ENCODE results near the gene GNAL.
"Not testable (repeated sequence)": the region's sequence is repeated elsewhere in the genome, so short reads cannot be mapped to it uniquely, and the experiment has no call there.

Gene GNAL

GRCh38 chr18:11688972-11689668 lies at the start of gene GNAL:
GNAL (plus strand) TSS chr18:11689264; CDS start chr18:11689564, 300 bp downstream.
- peak; percentile 15 to 40 (median 17) for DNase-seq (ENCODE audit: low read depth in 2 of 3, low spot score in 2 of 3)

- DNase-seq (ENCODE audit: low read depth in 2 of 3, low spot score in 2 of 3), result not testable (repeated sequence)
Measured at GRCh38 chr18:11647310-11647709, 41.8 kb upstream of the GNAL start.

GRCh38 chr18:11647804-11648203 lies 41.3 kb upstream of the GNAL start:
- DNase-seq (ENCODE audit: low read depth in 2 of 3, low spot score in 2 of 3), result not testable (repeated sequence)

- DNase-seq (ENCODE audit: low read depth in 2 of 3, low spot score in 2 of 3), result no peak
Measured at GRCh38 chr18:11649839-11650238, 39.2 kb upstream of the GNAL start.

GRCh38 chr18:11651899-11652298 lies 37.2 kb upstream of the GNAL start:
- DNase-seq (ENCODE audit: low read depth in 2 of 3, low spot score in 2 of 3), result no peak

- DNase-seq (ENCODE audit: low read depth in 2 of 3, low spot score in 2 of 3), result no peak
Measured at GRCh38 chr18:11653521-11653920, 35.5 kb upstream of the GNAL start.

- peak; percentile 4 to 36 (median 7) for DNase-seq (ENCODE audit: low read depth in 2 of 3, low spot score in 2 of 3)
Measured at GRCh38 chr18:11654736-11655605, 34.1 kb upstream of the GNAL start.

GRCh38 chr18:11655606-11655932 lies 33.5 kb upstream of the GNAL start:
- DNase-seq (ENCODE audit: low read depth in 2 of 3, low spot score in 2 of 3), result no peak

- DNase-seq (ENCODE audit: low read depth in 2 of 3, low spot score in 2 of 3), result no peak
Measured at GRCh38 chr18:11657152-11657551, 31.9 kb upstream of the GNAL start.

GRCh38 chr18:11657554-11657953 lies 31.5 kb upstream of the GNAL start:
- DNase-seq (ENCODE audit: low read depth in 2 of 3, low spot score in 2 of 3), result no peak

- DNase-seq (ENCODE audit: low read depth in 2 of 3, low spot score in 2 of 3), result no peak
Measured at GRCh38 chr18:11658019-11658418, 31.0 kb upstream of the GNAL start.

GRCh38 chr18:11658989-11659388 lies 30.1 kb upstream of the GNAL start:
- no peak for DNase-seq (ENCODE audit: low read depth in 2 of 3, low spot score in 2 of 3)

GRCh38 chr18:11660691-11661090 lies 28.4 kb upstream of the GNAL start:
- DNase-seq (ENCODE audit: low read depth in 2 of 3, low spot score in 2 of 3), result no peak

- DNase-seq (ENCODE audit: low read depth in 2 of 3, low spot score in 2 of 3), result no peak
Measured at GRCh38 chr18:11661430-11661829, 27.6 kb upstream of the GNAL start.

GRCh38 chr18:11663439-11664029 lies 25.5 kb upstream of the GNAL start:
- no peak for DNase-seq (ENCODE audit: low read depth in 2 of 3, low spot score in 2 of 3)

- DNase-seq (ENCODE audit: low read depth in 2 of 3, low spot score in 2 of 3), result no peak
Measured at GRCh38 chr18:11664286-11664685, 24.8 kb upstream of the GNAL start.

GRCh38 chr18:11665146-11665545 lies 23.9 kb upstream of the GNAL start:
- no peak for DNase-seq (ENCODE audit: low read depth in 2 of 3, low spot score in 2 of 3)

- DNase-seq (ENCODE audit: low read depth in 2 of 3, low spot score in 2 of 3), result no peak
Measured at GRCh38 chr18:11665587-11665986, 23.5 kb upstream of the GNAL start.

GRCh38 chr18:11666176-11666575 lies 22.9 kb upstream of the GNAL start:
- no peak for DNase-seq (ENCODE audit: low read depth in 2 of 3, low spot score in 2 of 3)

GRCh38 chr18:11666831-11667230 lies 22.2 kb upstream of the GNAL start:
- DNase-seq (ENCODE audit: low read depth in 2 of 3, low spot score in 2 of 3), result no peak

- no peak for DNase-seq (ENCODE audit: low read depth in 2 of 3, low spot score in 2 of 3)
Measured at GRCh38 chr18:11667578-11667977, 21.5 kb upstream of the GNAL start.

Data from activated CD8-positive, alpha-beta memory T cell treated with anti-CD3 and anti-CD28 coated beads for 48 hours (primary cell).